ENCODE data around the gene XRCC4. TPM values are rescaled to one million over a fixed set of nuclear protein-coding genes. Genes with fewer than 3 reads are reported as not detected.

Gene XRCC4
- total and polyA plus RNA-seq, 2 of the 8 experiments (the other 6 are each of a cell fraction or from before 2014, with no cell fraction given) = 3.0 to 8.3 TPM

DNA sequence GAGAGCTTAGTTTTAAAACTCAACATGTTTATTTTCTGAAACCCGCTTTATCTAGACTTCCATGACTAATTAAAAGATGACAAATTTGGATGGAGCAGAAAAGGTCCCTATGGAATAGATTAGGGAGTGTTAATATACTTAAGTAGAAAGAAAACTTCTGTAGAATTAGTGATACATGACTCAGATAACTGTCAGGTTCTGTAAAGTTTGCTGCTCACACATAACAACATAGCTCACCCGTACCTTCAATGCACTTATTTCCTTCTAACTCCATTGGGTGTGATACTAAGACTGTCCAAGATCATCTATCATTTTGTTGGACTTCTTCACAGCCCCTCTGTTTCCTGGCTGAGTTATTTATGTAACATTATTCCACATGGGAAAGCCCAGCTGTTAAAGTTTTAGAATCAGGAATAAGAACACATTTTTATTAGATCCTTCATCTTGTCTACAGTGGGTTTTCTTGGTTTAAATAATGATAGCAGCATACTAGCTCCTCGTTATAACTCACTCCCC lies 27.9 kb upstream of the XRCC4 start:
- Histone ChIP-seq H2BK12ac (ENCODE audit: low read depth, low read length) (no peak overlapping the region), H3K14ac (ENCODE audit: insufficient read length) (no peak overlapping the region), H3K4ac (replicated peaks; ENCODE audit: insufficient read length, low read depth, low read length) (no peak overlapping the region), H2BK120ac (replicated peaks; ENCODE audit: low read depth, low read length) (no peak overlapping the region), H2BK15ac (ENCODE audit: low read length) (no peak overlapping the region), H3K79me2 (ENCODE audit: control insufficient read depth in 1 of 2, insufficient read depth in 2 of 2, low read length in 2 of 2) (no peaks in the 10 kb centered on the region), H2BK20ac (ENCODE audit: low read length) (no peak overlapping the region), H3K27ac (ENCODE audit: low read depth, low read length) (no peak overlapping the region), H3K9ac (replicated peaks in 1 of 4; ENCODE audit: extremely low read depth in 1 of 4, low read depth in 3 of 4, low read length in 3 of 4) (no peak overlapping the region), H3K4me2 (ENCODE audit: insufficient read depth in 1 of 2, low read depth in 2 of 2, low read length in 2 of 2) (no peak overlapping the region), H3K9me3 (ENCODE audit: insufficient read depth in 2 of 2, low read depth in 1 of 2, low read length in 1 of 2) (no peaks in the 10 kb centered on the region), H3K23me2 (ENCODE audit: low read depth, low read length) (no peaks in the 10 kb centered on the region), H4K91ac (replicated peaks; ENCODE audit: insufficient read length, low read length) (no peak overlapping the region), H3K23ac (ENCODE audit: insufficient read length) (no peak overlapping the region), H3K56ac (replicated peaks; ENCODE audit: insufficient read length, low read depth, low read length) (no peak overlapping the region), H3K79me1 (ENCODE audit: low read depth, low read length) (no peaks in the 10 kb centered on the region), H3K36me3 (ENCODE audit: control insufficient read depth in 2 of 4, insufficient read depth in 4 of 4, low read length in 3 of 4) (peaks cover 0 to 7% (median 3%) of the 10 kb centered on the region in 4 experiments; a peak in 3 of 8 replicates), H3K27me3 (replicated peaks in 1 of 4; ENCODE audit: control insufficient read depth in 3 of 4, extremely low read depth in 1 of 4, insufficient read depth in 3 of 4, low read length in 3 of 4) (no peaks in the 10 kb centered on the region), H3K4me3 (ENCODE audit: extremely low read depth in 1 of 4, insufficient read depth in 2 of 4, low read depth in 3 of 4, low read length in 4 of 4) (no peak overlapping the region), H4K20me1 (replicated peaks in 1 of 2; ENCODE audit: control insufficient read depth in 1 of 2, insufficient read depth in 2 of 2, low read length in 2 of 2) (no peaks in the 10 kb centered on the region), H3K4me1 (replicated peaks in 1 of 4; ENCODE audit: control insufficient read depth in 3 of 4, insufficient read depth in 4 of 4, low read length in 3 of 4) (no peaks in the 10 kb centered on the region), H4K5ac (ENCODE audit: insufficient read length, low read depth, low read length) (no peak overlapping the region), H2BK5ac (ENCODE audit: low read depth, low read length) (no peak overlapping the region), H2AK5ac (ENCODE audit: low read depth, low read length) (no peak overlapping the region), H3K18ac (ENCODE audit: extremely low read depth, low read length) (no peak overlapping the region), H2AFZ (ENCODE audit: low read length) (no peak overlapping the region), H4K8ac (ENCODE audit: extremely low read depth, insufficient read depth, low read length) (no peak overlapping the region)
- 87% methylated on average over 3 of the region's 3 CpGs; no CpG with 5 or more reads in 1 of the 2 experiments for WGBS, 2 experiments (ENCODE audit: extremely low coverage in 1 of 2, insufficient coverage in 1 of 2, insufficient read length in 1 of 2, insufficient replicate concordance in 2 of 2, low coverage in 1 of 2, low lambda C conversion rate in 2 of 2, missing lambda C conversion rate in 1 of 2)
- ChIA-PET CTCF (ENCODE audit: partially characterized antibody) (interaction anchor here (1.1 to 1.2 kb wide), 2 partner anchors 13 to 248 kb away, joined by 3 to 5 read pairs; no protein-coding TSS in a partner anchor), POLR2A (ENCODE audit: partially characterized antibody) (interaction anchor here (1.1 to 1.4 kb wide), 3 partner anchors 13 to 28 kb away, joined by 3 to 4 read pairs (median 3); partner anchors contain the start of genes TMEM167A and XRCC4)
- no peak for FAIRE-seq
- DNase-seq (ENCODE audit: low read depth in 1 of 2, low spot score in 2 of 2) = no peak
- TF ChIP-seq HDAC2 (IDR thresholded peaks at IDR 0.05; ENCODE audit: borderline replicate concordance in 1 of 2, low read depth in 2 of 2, low read length in 2 of 2) (no peak), POU5F1 (IDR thresholded peaks at IDR 0.05; ENCODE audit: low read depth, low read length) (no peak)
- TF ChIP-seq, protein P1, sequence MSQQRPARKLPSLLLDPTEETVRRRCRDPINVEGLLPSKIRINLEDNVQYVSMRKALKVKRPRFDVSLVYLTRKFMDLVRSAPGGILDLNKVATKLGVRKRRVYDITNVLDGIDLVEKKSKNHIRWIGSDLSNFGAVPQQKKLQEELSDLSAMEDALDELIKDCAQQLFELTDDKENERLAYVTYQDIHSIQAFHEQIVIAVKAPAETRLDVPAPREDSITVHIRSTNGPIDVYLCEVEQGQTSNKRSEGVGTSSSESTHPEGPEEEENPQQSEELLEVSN (IDR thresholded peaks at IDR 0.05) = no peak
